H1 (cell line): ENCODE data around the gene PLEKHG4. TPM values are rescaled to one million over a fixed set of nuclear protein-coding genes. Genes with fewer than 3 reads are reported as not detected.

Source experiments
- ATF3 ChIP-seq: IDR thresholded peaks from 2 replicates; pipeline ENCODE4 v1.6.1; 2011; ENCODE audit warnings: low read depth, mild to moderate bottlenecking, low read length; ENCODE audit not compliant: insufficient read depth
- BCL11A ChIP-seq, 2 experiments: IDR thresholded peaks; one replicate each; pipeline ENCODE4 v1.6.1; 2011; ENCODE audit warnings: low read depth in 2 of 2, low read length in 2 of 2, mild to moderate bottlenecking in 2 of 2
- CBX5 ChIP-seq: fragments of 300-800, 300-1000 bp; sonication (generic); IDR thresholded peaks from 2 replicates; pipeline ENCODE4 v1.7.1; 2016; ENCODE audit warnings: antibody characterized with exemption, low read length, low read depth
- EGR1 ChIP-seq: IDR thresholded peaks from 2 replicates; pipeline ENCODE4 v1.6.1; 2011; ENCODE audit warnings: low read depth, low read length, borderline replicate concordance
- EP300 ChIP-seq, 2 experiments: IDR thresholded peaks; 1 replicate in 1 of 2; 2 replicates in 1 of 2; pipeline ENCODE4 v1.6.1; 2011 to 2012; ENCODE audit warnings: low read depth in 2 of 2, low read length in 2 of 2, mild to moderate bottlenecking in 2 of 2, borderline replicate concordance in 1 of 2, inconsistent platforms in 1 of 2, moderate library complexity in 1 of 2
- HDAC6 ChIP-seq: IDR thresholded peaks from one replicate; pipeline ENCODE4 v1.7.1; 2012; ENCODE audit warnings: low read depth, mild to moderate bottlenecking, inconsistent platforms, low read length, moderate library complexity
- JUN ChIP-seq: IDR thresholded peaks from 2 replicates; pipeline ENCODE4 v1.6.1; 2011; ENCODE audit warnings: low read depth, mild to moderate bottlenecking, improper control_type of control experiment, low read length
- JUND ChIP-seq: IDR thresholded peaks from 2 replicates; pipeline ENCODE4 v1.6.1; 2011; ENCODE audit warnings: mild to moderate bottlenecking, improper control_type of control experiment, low read length
- KDM1A ChIP-seq: fragments of 200-600, 300-600 bp; sonication (generic); IDR thresholded peaks from 2 replicates; pipeline ENCODE4 v1.7.1; 2016; ENCODE audit warnings: mild to moderate bottlenecking, low read length, borderline replicate concordance
- KDM4A ChIP-seq: IDR thresholded peaks from one replicate; pipeline ENCODE4 v1.7.1; 2012; ENCODE audit warnings: low read depth, mild to moderate bottlenecking, moderate library complexity, low read length, inconsistent platforms; ENCODE audit not compliant: severe bottlenecking
- KDM5A ChIP-seq: fragments of 200-600 bp; IDR thresholded peaks from 2 replicates; pipeline ENCODE4 v1.7.1; 2012; ENCODE audit warnings: mild to moderate bottlenecking, low read length, inconsistent platforms, mixed read lengths
- MAX ChIP-seq: IDR thresholded peaks from 2 replicates; pipeline ENCODE4 v1.6.1; 2012; ENCODE audit warnings: inconsistent platforms
- POLR2AphosphoS5 ChIP-seq: IDR thresholded peaks from 2 replicates; pipeline ENCODE4 v1.6.1; 2011; ENCODE audit warnings: low read depth, low read length
- RXRA ChIP-seq: IDR thresholded peaks from 2 replicates; pipeline ENCODE4 v1.6.1; 2011; ENCODE audit warnings: low read depth, mild to moderate bottlenecking, low read length, moderate library complexity; ENCODE audit not compliant: insufficient read depth
- SAP30 ChIP-seq: fragments of 300-600 bp; sonication (generic); IDR thresholded peaks from 2 replicates; pipeline ENCODE4 v1.7.1; 2012; ENCODE audit warnings: low read length, moderate library complexity, mild to moderate bottlenecking, inconsistent platforms; ENCODE audit not compliant: insufficient read depth, insufficient replicate concordance
- SIX5 ChIP-seq: IDR thresholded peaks from 2 replicates; pipeline ENCODE4 v1.6.1; 2011; ENCODE audit warnings: mild to moderate bottlenecking, low read depth, low read length
- SP2 ChIP-seq: IDR thresholded peaks from 2 replicates; pipeline ENCODE4 v1.6.1; 2012; ENCODE audit warnings: mild to moderate bottlenecking, low read length, inconsistent platforms
- SP4 ChIP-seq: IDR thresholded peaks from 2 replicates; pipeline ENCODE4 v1.6.1; 2012; ENCODE audit warnings: low read length, inconsistent platforms
- USF2 ChIP-seq: IDR thresholded peaks from 2 replicates; pipeline ENCODE4 v1.6.1; 2011; ENCODE audit warnings: low read length, improper control_type of control experiment
- YY1 ChIP-seq: IDR thresholded peaks from 2 replicates; pipeline ENCODE4 v1.6.1; 2011; ENCODE audit warnings: low read depth, mild to moderate bottlenecking, low read length
- polyA plus RNA-seq, 7 experiments: library from polyadenylated mRNA; depleted of rRNA in 3 of 7; stranded (reverse) in 5 of 7; unstranded in 2 of 7; fragments of >200 nt in 5 of 7; fragments of 200-250 nt in 2 of 7; gene quantifications; 1 replicate in 5 of 7; 2 replicates in 1 of 7; 4 replicates in 1 of 7; pipeline versions ENCODE4 v1.2.1 to v1.2.3, GENCODE V29; 2011 to 2013; ENCODE audit warnings: missing spikeins in 2 of 7, mixed read lengths in 2 of 7
- total RNA-seq: library from RNA; stranded (reverse); fragmentation: NEBNext Ultra II Directional; extraction: Animal tissue kit (Norgen Biotek cat#: 25700); gene quantifications from 2 replicates; pipeline ENCODE4 v1.2.1, GENCODE V29; 2021

The PLEKHG4 gene
- total and polyA plus RNA-seq, 2 of the 8 experiments (the other 6 are each of a cell fraction or from before 2014, with no cell fraction given) = 7.7 to 11.1 TPM

GRCh38 chr16:67248401-67249177 lies 30.7 kb upstream of the PLEKHG4 start, which contains the start of gene SLC9A5 (continued):
- no peak for TF ChIP-seq RXRA
- no peak for TF ChIP-seq BCL11A (IDR thresholded peaks at IDR 0.05; ENCODE audit: low read depth in 2 of 2, low read length in 2 of 2)
- TF ChIP-seq SAP30 = no peak
- TF ChIP-seq HDAC6 = no peak
- TF ChIP-seq USF2 = peak; percentile 43; the same call in 1 of the 2 replicates
- TF ChIP-seq EGR1 = peak; percentile 58; the same call in 1 of the 2 replicates
- TF ChIP-seq KDM5A = no peak
- no peak for TF ChIP-seq JUND
- no peak for TF ChIP-seq POLR2AphosphoS5
- no peak for TF ChIP-seq EP300 (IDR thresholded peaks at IDR 0.05; ENCODE audit: borderline replicate concordance in 1 of 2, low read depth in 2 of 2, low read length in 2 of 2)
- TF ChIP-seq YY1 = no peak
- TF ChIP-seq KDM4A = peak; percentile 62
- no peak for TF ChIP-seq CBX5
- no peak for TF ChIP-seq SP4
- no peak for TF ChIP-seq SIX5
- TF ChIP-seq KDM1A = no peak
- TF ChIP-seq ATF3 = 0 out of 2 replicates have a peak, but pooled peaks have one; percentile 14
- TF ChIP-seq MAX = peak; percentile 63
- no peak for TF ChIP-seq JUN
- no peak for TF ChIP-seq SP2
